HG02678 (cell line): ENCODE measurements around the gene TSHR.
"Not testable (repeated sequence)": the region's sequence is repeated elsewhere in the genome, so short reads cannot be mapped to it uniquely, and the experiment has no call there.

Experiments
- ATAC-seq: cut with Tn5 transposase; IDR thresholded peaks from one replicate; pipeline ENCODE4 v1.9.1; 2021; ENCODE audit warnings: mild to moderate bottlenecking, moderate library complexity; ENCODE audit not compliant: unreplicated experiment

TSHR gene

DNA sequence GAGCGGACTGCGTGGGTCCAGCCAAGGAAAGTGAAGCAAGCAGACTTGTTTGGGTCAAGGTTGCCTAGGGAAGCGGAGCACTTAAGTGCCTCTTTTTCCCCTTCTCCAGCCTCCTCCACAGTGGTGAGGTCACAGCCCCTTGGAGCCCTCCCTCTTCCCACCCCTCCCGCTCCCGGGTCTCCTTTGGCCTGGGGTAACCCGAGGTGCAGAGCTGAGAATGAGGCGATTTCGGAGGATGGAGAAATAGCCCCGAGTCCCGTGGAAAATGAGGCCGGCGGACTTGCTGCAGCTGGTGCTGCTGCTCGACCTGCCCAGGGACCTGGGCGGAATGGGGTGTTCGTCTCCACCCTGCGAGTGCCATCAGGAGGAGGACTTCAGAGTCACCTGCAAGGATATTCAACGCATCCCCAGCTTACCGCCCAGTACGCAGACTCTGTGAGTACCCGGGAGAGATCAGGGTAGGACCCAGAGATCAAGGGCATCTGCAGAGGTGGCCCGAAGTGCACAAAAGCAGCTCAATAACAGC is at the start of gene TSHR:
TSHR (plus strand) TSS at position 206 of the 526 bp plus-strand sequence; CDS start at position 266, 60 bp downstream.
- ATAC-seq: no peak

DNA sequence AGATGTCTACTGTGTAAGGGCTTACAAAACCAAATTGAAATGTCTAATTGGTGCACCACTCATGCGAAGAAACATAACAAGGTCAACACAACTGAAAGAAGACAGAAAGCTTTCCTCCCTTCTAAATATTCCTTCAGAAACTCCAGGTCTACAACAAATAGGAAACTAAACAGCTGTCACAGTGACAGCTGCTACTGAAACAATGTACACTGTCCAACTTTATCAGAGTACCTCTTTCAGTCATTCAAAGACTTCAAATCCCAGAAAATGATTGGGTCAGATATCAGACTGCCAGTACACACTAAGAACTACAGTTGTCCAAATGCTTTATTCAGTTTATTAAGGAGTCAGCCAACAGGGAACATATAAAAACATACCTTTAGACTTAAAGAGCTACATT is 49.1 kb upstream of the TSHR start:
- ATAC-seq: no peak

DNA sequence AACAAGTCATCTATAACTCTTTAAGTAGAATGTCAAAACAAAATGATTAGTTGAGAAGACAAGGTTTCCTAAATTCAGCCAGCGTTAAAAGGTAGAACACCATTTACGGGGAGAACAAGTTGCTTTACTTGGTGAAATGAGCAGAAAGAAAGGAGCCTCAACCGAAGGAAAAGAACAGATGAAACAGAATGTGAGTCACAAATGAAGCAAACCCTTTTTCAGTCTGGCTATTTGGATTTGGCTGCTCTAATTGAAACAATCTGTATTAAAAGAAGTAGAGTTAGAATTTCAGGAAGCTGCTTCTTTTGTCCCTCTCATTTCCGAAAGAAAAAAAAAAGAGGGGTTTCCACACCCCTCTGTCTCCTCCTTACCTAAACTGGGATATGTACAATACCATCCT is 48.5 kb upstream of the TSHR start:
- ATAC-seq: no peak

DNA sequence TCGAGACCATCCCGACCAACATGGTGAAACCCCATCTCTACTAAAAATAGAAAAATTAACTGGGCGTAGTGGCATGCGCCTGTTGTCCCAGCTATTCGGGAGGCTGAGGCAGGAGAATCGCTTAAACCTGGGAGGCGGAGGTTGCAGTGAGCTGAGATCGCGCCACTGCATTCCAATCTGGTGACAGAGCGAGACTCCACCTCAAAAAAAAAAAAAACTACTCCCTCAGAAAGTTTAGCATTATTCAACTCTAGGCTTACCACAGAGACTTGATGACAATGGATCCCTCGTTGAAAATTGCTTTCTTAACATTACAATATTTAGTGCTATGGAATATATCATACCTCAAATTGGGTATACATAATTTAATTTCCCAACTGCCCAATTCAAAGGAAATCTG is 43.4 kb upstream of the TSHR start:
- ATAC-seq: not testable (repeated sequence)

DNA sequence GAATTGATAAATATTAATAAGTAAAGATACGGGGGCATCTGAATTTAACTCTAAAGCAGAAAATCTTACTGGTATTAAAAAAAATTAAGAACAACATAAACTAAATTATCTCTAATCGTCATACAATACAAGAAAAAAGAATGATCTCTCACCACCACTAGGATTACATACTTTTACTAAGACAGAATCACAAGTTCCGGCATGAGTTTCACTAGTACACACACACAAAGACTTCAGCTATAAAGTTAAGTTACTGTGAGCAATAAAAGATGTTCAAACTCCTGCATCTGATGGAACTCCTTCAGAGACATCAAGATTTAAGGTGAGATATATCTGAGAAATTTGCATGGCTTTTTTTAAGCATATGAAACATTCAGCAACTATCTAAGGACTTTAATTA is 35.8 kb upstream of the TSHR start:
- no peak for ATAC-seq

- ATAC-seq: no peak
Measured at GRCh38 chr14:80923368-80923767, 32.1 kb upstream of the TSHR start.

DNA sequence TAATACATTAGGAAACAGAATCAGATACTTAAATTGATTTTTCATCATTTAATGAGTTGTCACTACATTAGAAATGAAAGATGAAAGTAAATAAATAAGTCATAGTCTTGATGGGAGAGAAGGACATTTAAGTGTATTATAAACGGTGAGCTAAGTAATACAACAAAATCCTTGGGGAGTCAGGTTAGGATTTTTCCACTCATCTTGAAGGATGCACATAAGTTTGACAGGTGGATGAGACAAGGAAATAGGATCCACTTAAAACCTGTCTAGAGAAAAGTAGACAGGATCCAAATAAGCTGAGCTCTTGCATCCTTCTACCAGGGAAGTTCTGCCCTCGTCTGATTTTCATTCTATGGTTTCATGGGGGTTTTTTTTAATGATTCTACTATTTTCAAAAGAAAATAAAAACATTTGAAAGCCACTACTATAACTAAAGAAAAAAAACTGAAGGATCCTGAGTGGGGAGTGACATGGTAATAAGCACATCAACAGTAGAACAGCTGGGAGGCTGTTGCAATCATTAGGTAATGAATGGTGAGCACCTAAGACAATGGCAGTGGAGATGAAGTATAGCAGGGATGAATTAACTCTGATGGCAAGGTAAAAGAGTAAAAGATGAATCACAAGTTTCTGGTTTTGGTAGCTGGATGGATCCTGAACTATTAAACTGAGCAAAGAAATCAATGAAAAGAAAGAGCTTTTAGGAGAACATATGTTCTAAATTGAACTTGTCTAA is 30.9 kb upstream of the TSHR start:
- ATAC-seq: no peak

GRCh38 chr14:80926397-80927082 is 28.9 kb upstream of the TSHR start:
- ATAC-seq: no peak

DNA sequence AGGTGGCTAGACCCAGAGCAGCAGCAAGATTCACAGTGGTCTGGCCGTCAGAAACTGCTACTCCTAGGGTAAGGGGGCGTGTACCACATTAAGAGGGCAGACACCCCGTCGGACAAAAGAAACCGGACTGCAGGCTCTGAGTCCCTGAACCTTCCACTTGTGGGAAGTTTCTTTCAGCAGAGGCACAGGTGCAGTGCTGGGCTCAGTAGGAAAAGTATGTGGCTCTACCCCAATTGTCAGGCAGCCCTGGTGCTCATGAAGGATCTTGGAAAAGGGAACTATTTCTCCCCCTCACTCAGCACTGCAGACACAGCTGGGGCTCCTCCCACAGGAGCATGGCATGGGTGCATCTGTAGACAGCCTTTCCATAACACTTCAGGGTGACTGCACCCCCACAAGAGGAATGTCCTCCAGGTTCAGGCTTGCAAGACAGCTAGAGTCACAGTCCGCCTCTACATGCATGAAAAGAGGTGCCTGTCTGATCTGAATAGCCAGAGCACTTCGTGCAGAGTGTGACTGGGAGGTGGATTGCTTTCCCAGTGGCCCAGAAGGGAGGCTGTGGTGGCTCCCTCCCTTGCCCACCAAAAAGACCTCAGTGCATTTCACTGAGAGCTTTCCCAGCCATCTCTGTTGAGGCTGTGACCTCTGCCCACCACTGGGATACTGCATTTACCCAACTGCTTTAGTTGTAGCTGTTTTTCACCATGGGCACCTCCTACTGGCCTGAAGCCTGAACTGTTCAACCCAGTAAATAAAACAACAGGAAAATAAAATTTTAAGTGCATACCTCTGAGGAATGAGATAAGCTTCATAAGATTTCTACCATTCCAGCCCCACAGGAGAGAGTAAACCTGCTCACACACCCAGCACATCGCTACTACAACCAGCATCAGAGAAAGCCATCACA is 28.1 kb upstream of the TSHR start:
- no peak for ATAC-seq

GRCh38 chr14:80930095-80930494 is 25.3 kb upstream of the TSHR start:
- ATAC-seq: no peak

DNA sequence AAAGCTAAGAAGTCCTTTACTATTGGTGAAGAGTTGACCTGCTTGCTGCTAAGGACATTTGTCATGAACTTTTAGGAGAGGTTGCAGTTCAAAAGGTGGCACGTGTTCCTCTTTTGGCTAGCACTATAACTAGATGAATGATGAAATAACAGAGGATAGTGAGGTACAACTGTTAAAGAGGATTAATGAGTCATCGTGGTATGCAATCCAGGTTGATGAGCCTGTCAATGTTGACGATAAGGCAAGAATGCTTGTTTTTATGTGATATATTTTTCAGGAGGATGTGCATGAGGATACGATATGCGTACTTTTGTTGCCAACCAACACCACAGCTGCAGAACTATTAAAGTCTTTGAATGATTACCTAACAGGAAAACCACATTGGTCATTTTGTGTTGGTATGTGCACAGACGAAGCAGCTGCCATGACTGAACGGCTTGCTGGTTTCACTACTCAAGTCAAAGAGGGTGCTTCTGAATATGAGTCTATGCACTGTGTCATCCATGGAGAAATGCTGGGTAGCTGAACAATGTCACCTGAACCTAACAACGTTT is 24.5 kb upstream of the TSHR start:
- peak; percentile 99 for ATAC-seq

DNA sequence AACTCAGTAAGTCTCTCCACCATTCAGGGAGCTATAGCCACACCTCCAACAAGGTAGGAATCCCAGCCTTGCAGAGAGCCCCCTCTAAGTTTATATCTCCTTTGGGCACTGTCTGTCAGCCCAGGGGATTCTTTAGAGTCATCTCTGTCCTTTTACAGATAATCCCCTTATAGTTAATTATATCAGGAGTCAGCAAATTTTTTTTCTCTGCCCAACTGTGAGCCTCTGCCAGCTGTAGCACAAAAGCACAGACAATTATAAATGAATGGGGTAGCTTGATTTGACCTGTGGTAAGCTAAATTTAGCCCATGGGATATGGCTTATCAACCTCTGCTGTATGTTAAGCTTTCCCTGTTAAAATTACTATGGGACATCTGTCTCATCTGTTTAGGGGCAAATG is 22.1 kb upstream of the TSHR start:
- no peak for ATAC-seq

GRCh38 chr14:80933686-80934085 is 21.7 kb upstream of the TSHR start:
- no peak for ATAC-seq

- ATAC-seq: no peak
Measured at GRCh38 chr14:80940146-80940545, 15.3 kb upstream of the TSHR start.

- ATAC-seq: peak; percentile 98
Measured at GRCh38 chr14:80941241-80942185, 13.9 kb upstream of the TSHR start, which contains the start of gene CEP128. TSS of gene CEP128 (minus strand) at chr14:80941738.

GRCh38 chr14:80942191-80942600 is 13.2 kb upstream of the TSHR start:
- ATAC-seq: peak; percentile 17

DNA sequence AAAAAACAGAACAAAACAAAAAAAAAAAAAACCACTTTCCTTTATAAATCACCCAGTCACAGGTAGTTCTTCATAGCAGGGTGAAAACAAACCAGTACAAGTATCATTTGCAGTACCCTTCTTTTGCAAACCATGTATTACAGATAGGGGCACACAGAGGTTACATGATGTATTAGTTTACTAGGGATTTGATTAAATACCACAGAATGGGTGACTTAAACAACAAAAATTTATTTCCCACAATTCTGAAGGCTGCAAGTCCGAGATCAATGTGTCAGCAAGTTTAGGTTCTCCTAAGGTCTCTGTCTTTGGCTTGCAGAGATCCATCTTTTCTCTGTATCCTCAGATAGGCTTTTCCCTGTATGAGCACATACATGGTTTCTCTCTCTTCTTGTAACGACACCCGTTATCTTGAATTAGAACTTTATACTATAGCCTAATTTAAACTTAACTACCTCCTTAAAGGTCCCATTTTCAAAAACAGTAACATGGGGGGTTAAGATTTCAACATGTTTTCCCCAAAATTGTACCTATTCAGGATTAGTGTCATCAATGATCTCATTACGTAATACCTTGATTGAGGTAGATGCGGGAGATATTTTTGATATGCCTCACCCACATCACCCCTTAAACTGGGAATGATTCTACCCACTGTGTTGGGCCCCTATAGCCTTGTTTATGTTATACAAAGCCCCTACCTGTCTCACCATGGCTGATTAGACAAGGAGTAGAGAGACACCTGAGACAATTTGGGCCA is 10.4 kb upstream of the TSHR start:
- no peak for ATAC-seq

DNA sequence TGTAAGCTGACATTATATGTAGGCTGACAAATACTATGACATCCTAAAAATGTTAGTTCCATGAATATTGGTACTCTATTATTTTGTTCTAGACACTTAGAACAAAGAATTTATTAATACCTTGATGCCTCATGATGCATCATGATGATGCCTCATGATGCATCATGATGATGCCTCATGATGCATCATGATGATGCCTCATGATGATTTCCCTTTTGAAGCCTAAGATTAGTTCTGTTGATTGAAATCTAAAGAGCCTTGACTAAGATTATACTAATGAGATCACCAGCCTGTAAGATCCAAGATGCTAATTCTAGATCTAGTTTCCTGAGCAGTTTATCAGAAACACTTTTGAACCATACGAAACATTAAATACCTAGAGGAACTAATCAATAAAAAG is 9.2 kb upstream of the TSHR start:
- ATAC-seq: no peak

DNA sequence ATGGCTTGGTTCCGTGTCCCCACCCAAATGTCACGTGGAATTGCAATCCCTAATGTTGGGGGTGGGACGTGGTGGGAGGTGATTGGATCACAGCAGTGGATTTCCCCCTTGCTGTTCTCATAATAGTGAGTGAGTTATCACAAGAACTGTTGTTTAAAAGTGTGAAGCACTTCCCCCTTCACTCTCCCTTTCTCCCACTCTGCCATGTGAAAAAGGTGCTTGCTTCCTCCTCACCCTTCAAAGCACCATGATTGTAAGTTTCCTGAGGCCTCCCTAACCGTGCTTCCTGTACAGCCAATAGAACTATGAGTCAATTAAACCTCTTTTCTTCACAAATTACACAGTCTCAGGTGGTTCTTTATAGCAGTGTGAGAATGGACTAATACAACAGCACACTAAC is 8.6 kb upstream of the TSHR start:
- no peak for ATAC-seq
